ENCODE measurements around the gene JHY. TPM values are rescaled to one million over a fixed set of nuclear protein-coding genes. Genes with fewer than 3 reads are reported as not detected.

The JHY gene
- total RNA-seq, 1 experiment from 2014 or later, result 0.79 TPM

- no peaks in the 10 kb centered on the region for H3K27me3 Mint-ChIP-seq (ENCODE audit: low read depth)
- Histone ChIP-seq H2BK120ac (ENCODE audit: low read depth, low read length, poor library complexity, severe bottlenecking) (no peak overlapping the region), H3K23ac (ENCODE audit: insufficient read length, low read depth, low read length) (no peak overlapping the region), H4K20me1 (ENCODE audit: control insufficient read depth, insufficient read depth, insufficient read length) (no peaks in the 10 kb centered on the region), H3K9ac (ENCODE audit: extremely low read depth, insufficient read length, low read length) (no peak overlapping the region), H3K27me3 (ENCODE audit: insufficient read depth, low read length) (no peaks in the 10 kb centered on the region), H2BK15ac (ENCODE audit: low read depth, low read length) (no peak overlapping the region), H3K27ac (ENCODE audit: insufficient read length, low read depth, low read length) (no peak overlapping the region), H3K14ac (ENCODE audit: insufficient read depth, low read length) (no peak overlapping the region), H2AFZ (ENCODE audit: low read length) (no peak overlapping the region), H3K4me1 (ENCODE audit: insufficient read depth, low read length) (peaks cover 5% of the 10 kb centered on the region), H3K9me3 (ENCODE audit: control insufficient read depth, low read depth, low read length) (no peaks in the 10 kb centered on the region), H4K91ac (ENCODE audit: insufficient read length, low read depth, low read length) (no peak overlapping the region), H2AK5ac (ENCODE audit: insufficient read length, low read length) (no peak overlapping the region), H3K23me2 (ENCODE audit: insufficient read length, low read depth, low read length, poor library complexity, severe bottlenecking) (no peaks in the 10 kb centered on the region), H3K4ac (ENCODE audit: low read depth, low read length) (no peak overlapping the region), H3K79me2 (ENCODE audit: insufficient read depth, low read length) (no peaks in the 10 kb centered on the region), H3K18ac (ENCODE audit: insufficient read length, low read depth, low read length) (no peak overlapping the region), H2BK5ac (ENCODE audit: insufficient read length, low read length) (no peak overlapping the region), H4K8ac (replicated peaks; ENCODE audit: insufficient read length, low read depth, low read length) (no peak overlapping the region), H3T11ph (ENCODE audit: low read length) (no peak overlapping the region), H3K79me1 (ENCODE audit: insufficient read depth, low read depth, low read length, poor library complexity, severe bottlenecking) (no peaks in the 10 kb centered on the region), H4K5ac (ENCODE audit: insufficient read length, low read depth, low read length) (no peak overlapping the region), H3K56ac (ENCODE audit: insufficient read length, low read depth, low read length) (no peak overlapping the region), H2BK12ac (ENCODE audit: insufficient read length, low read depth, low read length) (no peak overlapping the region), H2BK20ac (ENCODE audit: low read depth, low read length, poor library complexity, severe bottlenecking) (no peak overlapping the region), H3K4me2 (ENCODE audit: insufficient read depth, insufficient read length, low read length) (no peak overlapping the region)
- H3K4me1 Mint-ChIP-seq, result peaks cover 23 to 27% of the 10 kb centered on the region in 2 experiments
- no peak for DNase-seq
- no peak overlapping the region; a peak in 1 of 7 replicates for H3K27ac Mint-ChIP-seq
- H3K4me3 Mint-ChIP-seq, result no peak overlapping the region
- H3K36me3 Mint-ChIP-seq (ENCODE audit: insufficient read depth in 1 of 3, low read depth in 3 of 3), result no peaks in the 10 kb centered on the region
- no CpG with 5 or more reads among the region's 10 CpGs for WGBS (ENCODE audit: extremely low coverage, insufficient read length, low lambda C conversion rate)
- TF ChIP-seq CTCF (conservative IDR thresholded peaks at IDR 0.05), result no peak
- H3K9me3 Mint-ChIP-seq, result no peaks in the 10 kb centered on the region
These were observed 30.3 kb upstream of the JHY start for GRCh38 chr11:122852074-122852795.
